ENCODE measurements around the gene ENPP1.

DNA sequence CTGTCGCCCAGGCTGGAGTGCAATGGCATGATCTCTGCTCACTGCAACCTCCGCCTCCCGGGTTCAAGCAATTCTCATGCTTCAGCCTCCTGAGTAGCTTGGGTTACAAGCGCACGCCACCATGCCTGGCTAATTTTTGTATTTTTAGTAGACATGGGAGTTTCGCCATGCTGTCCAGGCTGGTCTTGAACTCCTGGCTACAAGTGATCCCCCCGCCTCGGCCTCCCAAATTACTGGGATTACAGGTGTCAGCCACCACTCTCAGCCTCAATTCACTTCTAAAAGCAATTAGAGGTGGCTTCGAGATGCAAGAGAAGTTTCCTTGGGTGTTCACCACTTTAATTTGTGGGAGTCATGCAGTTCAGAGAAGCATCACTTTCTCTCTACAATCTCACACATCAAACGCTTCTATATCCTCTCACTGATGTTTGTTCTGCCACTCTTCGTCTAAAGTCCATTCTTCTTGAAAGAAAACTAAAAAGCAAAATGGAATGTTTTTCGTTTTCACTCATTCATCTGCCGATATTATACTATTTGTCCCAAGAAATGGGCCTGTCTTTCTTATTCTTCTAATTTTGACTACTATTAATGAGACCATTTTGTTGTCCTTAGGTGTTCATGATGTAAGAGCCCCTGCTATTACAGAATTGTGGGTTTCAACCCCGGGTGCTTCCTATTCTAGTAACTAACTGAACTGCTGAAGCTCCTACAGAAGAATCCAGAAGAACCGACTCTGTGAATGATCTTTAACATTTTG is 38.3 kb upstream of the ENPP1 start:
- TF ChIP-seq POLR2AphosphoS5 (IDR thresholded peaks at IDR 0.05) (no peak), EP300 (IDR thresholded peaks at IDR 0.05) (no peak), POLR2A (IDR thresholded peaks at IDR 0.05) (no peak)
- TF ChIP-seq, protein P1, sequence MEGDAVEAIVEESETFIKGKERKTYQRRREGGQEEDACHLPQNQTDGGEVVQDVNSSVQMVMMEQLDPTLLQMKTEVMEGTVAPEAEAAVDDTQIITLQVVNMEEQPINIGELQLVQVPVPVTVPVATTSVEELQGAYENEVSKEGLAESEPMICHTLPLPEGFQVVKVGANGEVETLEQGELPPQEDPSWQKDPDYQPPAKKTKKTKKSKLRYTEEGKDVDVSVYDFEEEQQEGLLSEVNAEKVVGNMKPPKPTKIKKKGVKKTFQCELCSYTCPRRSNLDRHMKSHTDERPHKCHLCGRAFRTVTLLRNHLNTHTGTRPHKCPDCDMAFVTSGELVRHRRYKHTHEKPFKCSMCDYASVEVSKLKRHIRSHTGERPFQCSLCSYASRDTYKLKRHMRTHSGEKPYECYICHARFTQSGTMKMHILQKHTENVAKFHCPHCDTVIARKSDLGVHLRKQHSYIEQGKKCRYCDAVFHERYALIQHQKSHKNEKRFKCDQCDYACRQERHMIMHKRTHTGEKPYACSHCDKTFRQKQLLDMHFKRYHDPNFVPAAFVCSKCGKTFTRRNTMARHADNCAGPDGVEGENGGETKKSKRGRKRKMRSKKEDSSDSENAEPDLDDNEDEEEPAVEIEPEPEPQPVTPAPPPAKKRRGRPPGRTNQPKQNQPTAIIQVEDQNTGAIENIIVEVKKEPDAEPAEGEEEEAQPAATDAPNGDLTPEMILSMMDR (IDR thresholded peaks at IDR 0.05): no peak

Measured in upper lobe of left lung (tissue), 4 donors.